HL-60 (cell line): ENCODE results near the gene MDM2.

Source experiments
- TF ChIP-seq, protein P1 (sequence below): IDR thresholded peaks from one replicate; pipeline ENCODE4 v1.5.1; 2011; ENCODE audit warnings: low read length, control low read depth, inconsistent platforms; ENCODE audit not compliant: insufficient read depth
- TF ChIP-seq, protein P2 (sequence below): IDR thresholded peaks from 2 replicates; pipeline ENCODE4 v1.6.1; 2012; ENCODE audit warnings: low read depth; ENCODE audit not compliant: insufficient replicate concordance

DNA sequence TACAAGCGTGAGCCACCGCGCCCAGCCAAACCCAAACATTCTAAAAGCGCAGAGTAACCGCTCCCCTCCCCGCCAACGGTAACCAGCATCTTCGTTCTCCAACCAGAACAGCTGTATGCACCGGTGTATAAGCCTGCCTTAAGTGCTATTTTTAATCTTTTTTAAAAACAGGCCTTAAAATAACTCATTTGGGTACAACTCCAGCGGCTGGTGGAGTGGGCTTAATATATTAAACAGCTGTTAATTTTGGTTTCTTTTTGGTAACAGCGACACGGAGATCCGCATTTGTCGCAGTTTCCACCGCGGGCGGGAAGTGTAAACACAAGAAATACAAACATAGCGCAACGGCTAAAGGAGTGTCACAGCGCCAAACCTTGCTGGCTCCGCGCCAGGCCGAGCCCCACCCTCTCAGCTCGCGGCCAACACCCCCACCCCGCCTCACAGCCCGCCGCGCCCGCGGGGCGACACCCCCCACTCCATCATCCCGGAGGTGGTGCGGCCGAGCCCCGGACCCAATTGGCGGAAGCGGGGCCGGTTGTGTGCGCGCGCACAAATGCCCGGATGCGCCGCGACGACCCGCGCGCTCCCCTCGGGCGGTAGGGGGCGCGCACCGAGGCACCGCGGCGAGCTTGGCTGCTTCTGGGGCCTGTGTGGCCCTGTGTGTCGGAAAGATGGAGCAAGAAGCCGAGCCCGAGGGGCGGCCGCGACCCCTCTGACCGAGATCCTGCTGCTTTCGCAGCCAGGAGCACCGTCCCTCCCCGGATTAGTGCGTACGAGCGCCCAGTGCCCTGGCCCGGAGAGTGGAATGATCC lies at the start of gene MDM2:
- TF ChIP-seq, protein P1, sequence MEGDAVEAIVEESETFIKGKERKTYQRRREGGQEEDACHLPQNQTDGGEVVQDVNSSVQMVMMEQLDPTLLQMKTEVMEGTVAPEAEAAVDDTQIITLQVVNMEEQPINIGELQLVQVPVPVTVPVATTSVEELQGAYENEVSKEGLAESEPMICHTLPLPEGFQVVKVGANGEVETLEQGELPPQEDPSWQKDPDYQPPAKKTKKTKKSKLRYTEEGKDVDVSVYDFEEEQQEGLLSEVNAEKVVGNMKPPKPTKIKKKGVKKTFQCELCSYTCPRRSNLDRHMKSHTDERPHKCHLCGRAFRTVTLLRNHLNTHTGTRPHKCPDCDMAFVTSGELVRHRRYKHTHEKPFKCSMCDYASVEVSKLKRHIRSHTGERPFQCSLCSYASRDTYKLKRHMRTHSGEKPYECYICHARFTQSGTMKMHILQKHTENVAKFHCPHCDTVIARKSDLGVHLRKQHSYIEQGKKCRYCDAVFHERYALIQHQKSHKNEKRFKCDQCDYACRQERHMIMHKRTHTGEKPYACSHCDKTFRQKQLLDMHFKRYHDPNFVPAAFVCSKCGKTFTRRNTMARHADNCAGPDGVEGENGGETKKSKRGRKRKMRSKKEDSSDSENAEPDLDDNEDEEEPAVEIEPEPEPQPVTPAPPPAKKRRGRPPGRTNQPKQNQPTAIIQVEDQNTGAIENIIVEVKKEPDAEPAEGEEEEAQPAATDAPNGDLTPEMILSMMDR = peak; percentile 48
- TF ChIP-seq, protein P2, sequence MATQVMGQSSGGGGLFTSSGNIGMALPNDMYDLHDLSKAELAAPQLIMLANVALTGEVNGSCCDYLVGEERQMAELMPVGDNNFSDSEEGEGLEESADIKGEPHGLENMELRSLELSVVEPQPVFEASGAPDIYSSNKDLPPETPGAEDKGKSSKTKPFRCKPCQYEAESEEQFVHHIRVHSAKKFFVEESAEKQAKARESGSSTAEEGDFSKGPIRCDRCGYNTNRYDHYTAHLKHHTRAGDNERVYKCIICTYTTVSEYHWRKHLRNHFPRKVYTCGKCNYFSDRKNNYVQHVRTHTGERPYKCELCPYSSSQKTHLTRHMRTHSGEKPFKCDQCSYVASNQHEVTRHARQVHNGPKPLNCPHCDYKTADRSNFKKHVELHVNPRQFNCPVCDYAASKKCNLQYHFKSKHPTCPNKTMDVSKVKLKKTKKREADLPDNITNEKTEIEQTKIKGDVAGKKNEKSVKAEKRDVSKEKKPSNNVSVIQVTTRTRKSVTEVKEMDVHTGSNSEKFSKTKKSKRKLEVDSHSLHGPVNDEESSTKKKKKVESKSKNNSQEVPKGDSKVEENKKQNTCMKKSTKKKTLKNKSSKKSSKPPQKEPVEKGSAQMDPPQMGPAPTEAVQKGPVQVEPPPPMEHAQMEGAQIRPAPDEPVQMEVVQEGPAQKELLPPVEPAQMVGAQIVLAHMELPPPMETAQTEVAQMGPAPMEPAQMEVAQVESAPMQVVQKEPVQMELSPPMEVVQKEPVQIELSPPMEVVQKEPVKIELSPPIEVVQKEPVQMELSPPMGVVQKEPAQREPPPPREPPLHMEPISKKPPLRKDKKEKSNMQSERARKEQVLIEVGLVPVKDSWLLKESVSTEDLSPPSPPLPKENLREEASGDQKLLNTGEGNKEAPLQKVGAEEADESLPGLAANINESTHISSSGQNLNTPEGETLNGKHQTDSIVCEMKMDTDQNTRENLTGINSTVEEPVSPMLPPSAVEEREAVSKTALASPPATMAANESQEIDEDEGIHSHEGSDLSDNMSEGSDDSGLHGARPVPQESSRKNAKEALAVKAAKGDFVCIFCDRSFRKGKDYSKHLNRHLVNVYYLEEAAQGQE = no peak
